WTC11 (cell line): ENCODE measurements around the gene HDAC5. TPM values are rescaled to one million over a fixed set of nuclear protein-coding genes. Genes with fewer than 3 reads are reported as not detected.
"Not testable (repeated sequence)": the region's sequence is repeated elsewhere in the genome, so short reads cannot be mapped to it uniquely, and the experiment has no call there.

ENCODE experiments used
- ATAC-seq: fragments of 200-7000 bp; cut with Tn5 transposase; 2 replicates; pipeline ENCODE4 v1.10.0; 2021; ENCODE audit warnings: mild to moderate bottlenecking, moderate library complexity
- CTCF ChIA-PET: fragments of 300-600 bp; sonication (Branson Sonifier 250); formaldehyde crosslinking; loops from one replicate; lab custom pipeline; 2021; ENCODE audit warnings: antibody characterized with exemption; lab: Charles Lee
- POLR2A ChIA-PET: fragments of 350-600 bp; sonication (Branson Sonifier 250); formaldehyde crosslinking; loops from one replicate; lab custom pipeline; 2021; ENCODE audit warnings: antibody characterized with exemption; lab: Charles Lee
- DNase-seq: peaks from one replicate; pipeline ENCODE4 v3.0.0; 2021; ENCODE audit warnings: low spot score
- H3K27ac Mint-ChIP-seq: 2 replicates; pipeline ENCODE4 v1.8.0; 2021; ENCODE audit warnings: mixed read lengths
- H3K27me3 Mint-ChIP-seq: 2 replicates; pipeline ENCODE4 v1.8.0; 2021; ENCODE audit warnings: low read depth, mild to moderate bottlenecking, moderate library complexity, mixed read lengths
- H3K36me3 Mint-ChIP-seq: 2 replicates; pipeline ENCODE4 v1.8.0; 2021; ENCODE audit warnings: mixed read lengths
- H3K4me1 Mint-ChIP-seq: 2 replicates; pipeline ENCODE4 v1.8.0; 2022; ENCODE audit warnings: mixed read lengths
- H3K4me3 Mint-ChIP-seq: 2 replicates; pipeline ENCODE4 v1.8.0; 2021; ENCODE audit warnings: mild to moderate bottlenecking, moderate library complexity, mixed read lengths
- H3K9me3 Mint-ChIP-seq: 2 replicates; pipeline ENCODE4 v1.8.0; 2021; ENCODE audit warnings: mixed read lengths
- AFF4 ChIP-seq: sonication (generic); formaldehyde crosslinking; IDR thresholded peaks from 2 replicates; pipeline ENCODE4 v1.8.1; 2023; ENCODE audit warnings: mild to moderate bottlenecking, missing genetic modification reagents, borderline replicate concordance
- ELF4 ChIP-seq: sonication (generic); formaldehyde crosslinking; IDR thresholded peaks from 2 replicates; pipeline ENCODE4 v1.8.1; 2022; ENCODE audit warnings: low read depth, mild to moderate bottlenecking, moderate library complexity, missing genetic modification reagents
- EMX1 ChIP-seq: fragments of 250-450 bp; sonication (Bioruptor Pico); IDR thresholded peaks from 2 replicates; pipeline ENCODE4 v1.8.0; 2021; ENCODE audit warnings: mild to moderate bottlenecking
- HMGA2 ChIP-seq: fragments of 250-450 bp; sonication (Bioruptor Pico); IDR thresholded peaks from 2 replicates; pipeline ENCODE4 v1.4.0; 2021; ENCODE audit warnings: mild to moderate bottlenecking, moderate library complexity
- JUN ChIP-seq: sonication (generic); formaldehyde crosslinking; IDR thresholded peaks from 2 replicates; pipeline ENCODE4 v1.8.0; 2023; ENCODE audit warnings: mild to moderate bottlenecking, missing genetic modification reagents
- NFE2L1 ChIP-seq: sonication (generic); formaldehyde crosslinking; IDR thresholded peaks from 2 replicates; pipeline ENCODE4 v1.8.1; 2023; ENCODE audit warnings: missing genetic modification reagents
- NR2C2 ChIP-seq: sonication (generic); formaldehyde crosslinking; IDR thresholded peaks from 2 replicates; pipeline ENCODE4 v1.8.0; 2022; ENCODE audit warnings: mild to moderate bottlenecking, missing genetic modification reagents
- TCF7 ChIP-seq: sonication (generic); formaldehyde crosslinking; IDR thresholded peaks from 2 replicates; pipeline ENCODE4 v1.8.0; 2022; ENCODE audit warnings: mild to moderate bottlenecking, low read depth, missing genetic modification reagents, moderate library complexity
- TP53 ChIP-seq: sonication (generic); formaldehyde crosslinking; IDR thresholded peaks from 2 replicates; pipeline ENCODE4 v1.8.1; 2023; ENCODE audit warnings: mild to moderate bottlenecking, missing genetic modification reagents
- USF2 ChIP-seq: sonication (generic); formaldehyde crosslinking; IDR thresholded peaks from 2 replicates; pipeline ENCODE4 v1.8.1; 2023; ENCODE audit warnings: mild to moderate bottlenecking, missing genetic modification reagents, moderate library complexity
- ZNF232 ChIP-seq: sonication (generic); formaldehyde crosslinking; IDR thresholded peaks from 2 replicates; pipeline ENCODE4 v1.8.0; 2022; ENCODE audit warnings: mild to moderate bottlenecking, missing genetic modification reagents
- ZNF317 ChIP-seq: sonication (generic); formaldehyde crosslinking; IDR thresholded peaks from 2 replicates; pipeline ENCODE4 v1.8.1; 2023; ENCODE audit warnings: low read depth, mild to moderate bottlenecking, moderate library complexity, missing genetic modification reagents, borderline replicate concordance
- ZNF396 ChIP-seq: fragments of 250-450 bp; sonication (Bioruptor Pico); IDR thresholded peaks from 2 replicates; pipeline ENCODE4 v1.8.0; 2021; ENCODE audit warnings: mild to moderate bottlenecking, moderate library complexity, borderline replicate concordance
- total RNA-seq: library from RNA; stranded (reverse); gene quantifications from 3 replicates; pipeline ENCODE4 v1.2.3, GENCODE V29; 2021
- TF ChIP-seq, protein P1 (sequence below): fragments of 250-450 bp; sonication (Bioruptor Pico); IDR thresholded peaks from 2 replicates; pipeline ENCODE4 v1.9.0; 2021; ENCODE audit warnings: mild to moderate bottlenecking

HDAC5 gene
- total RNA-seq, 1 experiment from 2014 or later: 61.6 TPM

DNA sequence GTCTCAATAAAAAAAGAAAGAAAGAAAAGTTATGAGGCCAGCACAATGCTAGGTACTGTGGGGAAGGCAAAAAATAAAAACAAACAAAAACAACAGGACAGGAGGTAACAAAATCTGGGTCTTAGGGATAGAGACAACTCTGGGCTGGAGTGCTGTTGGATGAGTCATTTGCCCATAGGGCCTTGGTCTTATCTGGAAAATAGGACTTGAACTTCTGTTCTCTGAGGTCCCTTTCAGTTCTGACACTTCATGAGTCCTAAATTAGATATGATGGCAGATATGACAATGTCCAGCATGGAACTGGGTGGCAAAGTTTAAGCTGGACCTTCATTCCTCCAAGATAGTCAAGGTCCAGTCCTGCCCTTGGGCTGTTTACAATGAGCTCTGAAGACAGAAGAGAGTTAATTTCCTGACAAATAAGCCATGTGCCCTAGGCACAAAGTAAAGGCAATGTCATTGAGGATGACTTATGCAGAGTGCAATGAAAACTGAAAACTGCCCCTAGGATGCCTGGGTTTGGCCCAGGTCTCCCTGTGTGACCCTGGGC lies 8.9 kb upstream of the HDAC5 start (continued):
- TF ChIP-seq, protein P1, sequence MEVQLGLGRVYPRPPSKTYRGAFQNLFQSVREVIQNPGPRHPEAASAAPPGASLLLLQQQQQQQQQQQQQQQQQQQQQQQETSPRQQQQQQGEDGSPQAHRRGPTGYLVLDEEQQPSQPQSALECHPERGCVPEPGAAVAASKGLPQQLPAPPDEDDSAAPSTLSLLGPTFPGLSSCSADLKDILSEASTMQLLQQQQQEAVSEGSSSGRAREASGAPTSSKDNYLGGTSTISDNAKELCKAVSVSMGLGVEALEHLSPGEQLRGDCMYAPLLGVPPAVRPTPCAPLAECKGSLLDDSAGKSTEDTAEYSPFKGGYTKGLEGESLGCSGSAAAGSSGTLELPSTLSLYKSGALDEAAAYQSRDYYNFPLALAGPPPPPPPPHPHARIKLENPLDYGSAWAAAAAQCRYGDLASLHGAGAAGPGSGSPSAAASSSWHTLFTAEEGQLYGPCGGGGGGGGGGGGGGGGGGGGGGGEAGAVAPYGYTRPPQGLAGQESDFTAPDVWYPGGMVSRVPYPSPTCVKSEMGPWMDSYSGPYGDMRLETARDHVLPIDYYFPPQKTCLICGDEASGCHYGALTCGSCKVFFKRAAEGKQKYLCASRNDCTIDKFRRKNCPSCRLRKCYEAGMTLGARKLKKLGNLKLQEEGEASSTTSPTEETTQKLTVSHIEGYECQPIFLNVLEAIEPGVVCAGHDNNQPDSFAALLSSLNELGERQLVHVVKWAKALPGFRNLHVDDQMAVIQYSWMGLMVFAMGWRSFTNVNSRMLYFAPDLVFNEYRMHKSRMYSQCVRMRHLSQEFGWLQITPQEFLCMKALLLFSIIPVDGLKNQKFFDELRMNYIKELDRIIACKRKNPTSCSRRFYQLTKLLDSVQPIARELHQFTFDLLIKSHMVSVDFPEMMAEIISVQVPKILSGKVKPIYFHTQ (CRISPR knock-in tag): no peak
- TF ChIP-seq ZNF396 (CRISPR knock-in tag) (no peak), AFF4 (CRISPR knock-in tag) (no peak), NR2C2 (CRISPR knock-in tag) (no peak), ELF4 (no peak), JUN (CRISPR knock-in tag) (no peak)

DNA sequence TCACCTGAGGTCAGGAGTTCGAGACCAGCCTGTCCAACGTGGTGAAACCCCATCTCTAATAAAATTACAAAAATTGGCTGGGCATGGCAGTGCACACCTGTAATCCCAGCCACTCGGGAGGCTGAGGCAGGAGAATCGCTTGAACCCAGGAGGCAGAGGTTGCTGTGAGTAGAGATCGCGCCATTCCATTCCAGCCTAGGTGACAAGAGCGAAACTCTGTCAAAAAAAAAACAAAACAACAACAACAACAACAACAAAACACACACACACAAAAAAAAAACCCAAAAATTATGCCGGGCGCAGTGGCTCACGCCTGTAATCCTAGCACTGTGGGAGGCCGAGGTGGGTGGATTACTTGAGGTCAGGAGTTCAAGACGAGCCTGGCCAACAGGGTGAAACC lies 7.9 kb upstream of the HDAC5 start:
- H3K27me3 Mint-ChIP-seq, H3K4me3 Mint-ChIP-seq, H3K9me3 Mint-ChIP-seq, DNase-seq, POLR2A ChIA-PET, ATAC-seq, H3K27ac Mint-ChIP-seq, H3K4me1 Mint-ChIP-seq, H3K36me3 Mint-ChIP-seq: not testable (repeated sequence)
- CTCF ChIA-PET: interaction anchor here (0.8 kb wide), 1 partner anchor 8 kb away, joined by 3 read pairs; the partner anchor contains the start of gene HDAC5

GRCh38 chr17:44130693-44131349 lies 7.4 kb upstream of the HDAC5 start:
- Mint-ChIP-seq H3K27ac (peak overlapping the region; percentile 41; the same call in 1 of the 2 replicates), H3K9me3 (no peaks in the 10 kb centered on the region), H3K27me3 (no peaks in the 10 kb centered on the region), H3K36me3 (no peaks in the 10 kb centered on the region), H3K4me3 (no peak overlapping the region), H3K4me1 (no peaks in the 10 kb centered on the region)
- no peak for DNase-seq
- no peak for TF ChIP-seq NFE2L1 (CRISPR knock-in tag)
- ChIA-PET CTCF (interaction anchor here (1.1 kb wide), 1 partner anchor 20 kb away, joined by 4 read pairs; no protein-coding TSS in a partner anchor), POLR2A (no interaction called here)
- no peak for ATAC-seq

DNA sequence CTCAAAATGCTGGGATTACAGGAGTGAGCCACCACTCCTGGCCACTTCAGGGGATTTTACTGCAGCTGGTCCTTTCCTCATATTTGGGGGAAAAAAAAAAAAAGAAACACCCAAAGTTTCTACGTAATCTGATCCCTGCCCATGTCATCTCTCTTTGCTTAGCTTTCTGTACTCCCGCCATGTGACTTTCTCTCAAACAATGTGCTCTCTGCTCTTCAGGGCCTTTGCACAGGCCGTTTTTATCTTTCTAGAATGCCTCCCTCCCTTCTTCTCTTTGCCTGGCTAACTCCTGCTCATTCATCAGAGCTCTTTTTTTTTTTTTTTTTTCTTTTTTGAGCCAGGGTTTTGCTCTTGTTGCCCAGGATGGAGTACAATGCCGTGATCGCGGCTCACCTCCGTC lies 4.9 kb upstream of the HDAC5 start:
- H3K4me1 Mint-ChIP-seq: peaks cover 5% of the 10 kb centered on the region
- CTCF ChIA-PET: interaction anchor here (0.6 to 2.7 kb wide), 7 partner anchors 13 to 91 kb away, joined by 3 to 10 read pairs (median 4); partner anchors contain the start of gene UBTF
- H3K4me3 Mint-ChIP-seq: no peak overlapping the region
- no peaks in the 10 kb centered on the region for H3K27me3 Mint-ChIP-seq
- no peak overlapping the region for H3K27ac Mint-ChIP-seq
- H3K9me3 Mint-ChIP-seq: no peaks in the 10 kb centered on the region
- TF ChIP-seq TCF7 (CRISPR knock-in tag) (no peak), TP53 (CRISPR knock-in tag) (no peak)
- POLR2A ChIA-PET: no interaction called here
- DNase-seq: no peak
- ATAC-seq: no peak
- no peaks in the 10 kb centered on the region for H3K36me3 Mint-ChIP-seq

DNA sequence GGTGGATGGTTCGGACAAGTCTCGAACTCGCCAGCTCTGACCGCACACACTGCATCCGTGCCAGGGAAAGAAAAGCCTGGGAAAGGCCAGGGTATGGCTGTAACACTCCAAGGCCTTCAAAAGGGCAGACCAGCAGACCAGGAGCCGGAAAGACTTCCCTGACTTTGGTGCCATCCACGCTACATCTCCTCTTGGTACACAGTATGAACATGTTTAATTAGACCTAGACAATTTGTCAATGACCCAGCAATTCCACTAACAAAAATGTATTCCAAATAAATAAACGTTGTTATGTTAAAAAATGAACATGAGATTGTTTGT lies 637 bp upstream of the HDAC5 start:
- Mint-ChIP-seq H3K4me3 (peak overlapping the region; percentile 87), H3K27ac (peak overlapping the region; percentile 97), H3K9me3 (no peaks in the 10 kb centered on the region), H3K36me3 (no peaks in the 10 kb centered on the region), H3K4me1 (peaks cover 34% of the 10 kb centered on the region), H3K27me3 (no peaks in the 10 kb centered on the region)
- ATAC-seq: no peak
- ChIA-PET POLR2A (interaction anchor here (0.9 to 1.7 kb wide), 8 partner anchors 13 to 98 kb away, joined by 3 to 9 read pairs (median 5); partner anchors contain the start of gene LSM12), CTCF (interaction anchor here (0.8 to 5.0 kb wide), 23 partner anchors 8 to 399 kb away, joined by 3 to 32 read pairs (median 9); partner anchors contain the start of genes FAM171A2, GRN, HROB and TMUB2)
- DNase-seq: no peak
- no peak for TF ChIP-seq ZNF317 (CRISPR knock-in tag)
- no peak for TF ChIP-seq HMGA2 (CRISPR knock-in tag)
- TF ChIP-seq USF2 (CRISPR knock-in tag): no peak
- TF ChIP-seq EMX1 (CRISPR knock-in tag): no peak
- no peak for TF ChIP-seq ZNF232 (CRISPR knock-in tag)
